ENCODE measurements around the gene BCAS3.

BCAS3 gene

GRCh38 chr17:60712675-60713074 lies 35.0 kb downstream of the BCAS3 start:
- Histone ChIP-seq H3K4me3 (ENCODE audit: low read length) (no peak overlapping the region), H3K27ac (ENCODE audit: low read length) (no peak overlapping the region), H3K4me1 (ENCODE audit: low read length) (no peaks in the 10 kb centered on the region), H2AFZ (ENCODE audit: low read depth, low read length) (no peak overlapping the region), H3K79me2 (ENCODE audit: low read length) (no peaks in the 10 kb centered on the region), H3K36me3 (replicated peaks; ENCODE audit: low read depth, low read length) (no peaks in the 10 kb centered on the region), H3K27me3 (ENCODE audit: low read depth, low read length) (no peaks in the 10 kb centered on the region), H3K9ac (ENCODE audit: low read length) (no peak overlapping the region), H3K9me3 (ENCODE audit: insufficient read depth, low read length) (no peaks in the 10 kb centered on the region), H3K4me2 (ENCODE audit: low read length) (no peak overlapping the region), H4K20me1 (ENCODE audit: insufficient read depth, low read length) (no peaks in the 10 kb centered on the region)
- no peak for TF ChIP-seq CTCF (IDR thresholded peaks at IDR 0.05; ENCODE audit: low read depth, low read length)
- TF ChIP-seq EZH2phosphoT487 (IDR thresholded peaks at IDR 0.05; ENCODE audit: low read depth): no peak

GRCh38 chr17:60713608-60714007 lies 36.0 kb downstream of the BCAS3 start:
- Histone ChIP-seq H3K9ac (ENCODE audit: low read length) (no peak overlapping the region), H3K4me2 (ENCODE audit: low read length) (no peak overlapping the region), H3K79me2 (ENCODE audit: low read length) (no peaks in the 10 kb centered on the region), H3K4me1 (ENCODE audit: low read length) (no peaks in the 10 kb centered on the region), H2AFZ (ENCODE audit: low read depth, low read length) (no peak overlapping the region), H3K27ac (ENCODE audit: low read length) (no peak overlapping the region), H4K20me1 (ENCODE audit: insufficient read depth, low read length) (no peaks in the 10 kb centered on the region), H3K36me3 (replicated peaks; ENCODE audit: low read depth, low read length) (no peaks in the 10 kb centered on the region), H3K4me3 (ENCODE audit: low read length) (no peak overlapping the region), H3K27me3 (ENCODE audit: low read depth, low read length) (no peaks in the 10 kb centered on the region), H3K9me3 (ENCODE audit: insufficient read depth, low read length) (no peaks in the 10 kb centered on the region)
- TF ChIP-seq EZH2phosphoT487 (IDR thresholded peaks at IDR 0.05; ENCODE audit: low read depth) (no peak), CTCF (IDR thresholded peaks at IDR 0.05; ENCODE audit: low read depth, low read length) (no peak)

- H3K4me3 ChIP-seq (ENCODE audit: low read length): no peak overlapping the region
- no peaks in the 10 kb centered on the region for H4K20me1 ChIP-seq (ENCODE audit: insufficient read depth, low read length)
- no peaks in the 10 kb centered on the region for H3K4me1 ChIP-seq (ENCODE audit: low read length)
- no peaks in the 10 kb centered on the region for H3K36me3 ChIP-seq (replicated peaks; ENCODE audit: low read depth, low read length)
- no peak overlapping the region for H2AFZ ChIP-seq (ENCODE audit: low read depth, low read length)
- TF ChIP-seq CTCF (IDR thresholded peaks at IDR 0.05; ENCODE audit: low read depth, low read length) (no peak), EZH2phosphoT487 (IDR thresholded peaks at IDR 0.05; ENCODE audit: low read depth) (no peak)
- no peak overlapping the region for H3K4me2 ChIP-seq (ENCODE audit: low read length)
- H3K27ac ChIP-seq (ENCODE audit: low read length): no peak overlapping the region
- H3K27me3 ChIP-seq (ENCODE audit: low read depth, low read length): no peaks in the 10 kb centered on the region
- no peak overlapping the region for H3K9ac ChIP-seq (ENCODE audit: low read length)
- no peaks in the 10 kb centered on the region for H3K79me2 ChIP-seq (ENCODE audit: low read length)
- H3K9me3 ChIP-seq (ENCODE audit: insufficient read depth, low read length): no peaks in the 10 kb centered on the region
Measured at GRCh38 chr17:60716766-60717165, 39.1 kb downstream of the BCAS3 start.

- H2AFZ ChIP-seq (ENCODE audit: low read depth, low read length): no peak overlapping the region
- H3K4me2 ChIP-seq (ENCODE audit: low read length): no peak overlapping the region
- H3K36me3 ChIP-seq (replicated peaks; ENCODE audit: low read depth, low read length): no peaks in the 10 kb centered on the region
- no peaks in the 10 kb centered on the region for H3K4me1 ChIP-seq (ENCODE audit: low read length)
- H3K27ac ChIP-seq (ENCODE audit: low read length): no peak overlapping the region
- no peaks in the 10 kb centered on the region for H4K20me1 ChIP-seq (ENCODE audit: insufficient read depth, low read length)
- H3K9ac ChIP-seq (ENCODE audit: low read length): no peak overlapping the region
- no peaks in the 10 kb centered on the region for H3K9me3 ChIP-seq (ENCODE audit: insufficient read depth, low read length)
- H3K79me2 ChIP-seq (ENCODE audit: low read length): no peaks in the 10 kb centered on the region
- no peak for TF ChIP-seq EZH2phosphoT487 (IDR thresholded peaks at IDR 0.05; ENCODE audit: low read depth)
- TF ChIP-seq CTCF (IDR thresholded peaks at IDR 0.05; ENCODE audit: low read depth, low read length): no peak
- H3K27me3 ChIP-seq (ENCODE audit: low read depth, low read length): no peaks in the 10 kb centered on the region
- no peak overlapping the region for H3K4me3 ChIP-seq (ENCODE audit: low read length)
Measured at GRCh38 chr17:60717814-60718213, 40.2 kb downstream of the BCAS3 start.

All from OCI-LY3 (cell line).